PC-9 (cell line): ENCODE measurements around the gene SPATA16. TPM values are rescaled to one million over a fixed set of nuclear protein-coding genes. Genes with fewer than 3 reads are reported as not detected.
"Not testable (repeated sequence)": the region's sequence is repeated elsewhere in the genome, so short reads cannot be mapped to it uniquely, and the experiment has no call there.

ENCODE experiments used
- Bru-seq: library from RNA; stranded (reverse); fragments of 400-500 nt; gene quantifications from one replicate; lab custom pipeline; 2021; lab: Mats Ljungman, UMichigan
- BruChase-seq, 2 experiments: library from RNA; stranded (reverse); fragments of 400-500 nt; gene quantifications; one replicate each; lab custom pipeline; 2021; lab: Mats Ljungman, UMichigan
- BruUV-seq: library from RNA; stranded (reverse); fragments of 400-500 nt; replicated peaks from 2 replicates; lab custom pipeline; 2021; lab: Mats Ljungman, UMichigan
- CTCF ChIA-PET: fragments of 300-600 bp; sonication (Branson Sonifier 250); formaldehyde crosslinking; loops from one replicate; lab custom pipeline; 2022; ENCODE audit warnings: antibody characterized with exemption; lab: Charles Lee
- POLR2A ChIA-PET: fragments of 300-600 bp; sonication (Branson Sonifier 250); formaldehyde crosslinking; loops from one replicate; lab custom pipeline; 2022; ENCODE audit warnings: antibody characterized with exemption; ENCODE audit not compliant: unreplicated experiment; lab: Charles Lee
- DNase-seq, 2 experiments: peaks; one replicate each; pipeline versions ENCODE4 v3.0.0 to v3.0.0-alpha.2; 2015 to 2022; ENCODE audit warnings: mixed read lengths in 1 of 2
- H2AFZ ChIP-seq: fragments of 200-600 bp; sonication (generic); 2 replicates; pipeline ENCODE4 v1.8.1; 2017; ENCODE audit warnings: antibody characterized with exemption
- H3F3A ChIP-seq: fragments of 200-600 bp; sonication (generic); 2 replicates; pipeline ENCODE4 v1.8.1; 2017; ENCODE audit warnings: antibody characterized with exemption, mild to moderate bottlenecking, low read depth; ENCODE audit not compliant: insufficient read depth
- H3K27ac ChIP-seq: fragments of 200-600 bp; sonication (generic); 2 replicates; pipeline ENCODE4 v1.6.1; 2016; ENCODE audit warnings: mixed run types
- H3K27me3 ChIP-seq: fragments of 200-600 bp; sonication (generic); 2 replicates; pipeline ENCODE4 v1.6.1; 2016; ENCODE audit warnings: low read depth, mixed run types; ENCODE audit not compliant: insufficient read depth
- H3K36me3 ChIP-seq: fragments of 200-600 bp; sonication (generic); 2 replicates; pipeline ENCODE4 v1.6.1; 2016; ENCODE audit warnings: low read depth, mixed run types
- H3K4me1 ChIP-seq: fragments of 200-600 bp; sonication (generic); replicated peaks from 2 replicates; pipeline ENCODE4 v1.6.1; 2016; ENCODE audit warnings: mixed run types; ENCODE audit not compliant: insufficient read depth
- H3K4me2 ChIP-seq: fragments of 200-600 bp; sonication (generic); 2 replicates; pipeline ENCODE4 v1.6.1; 2017; ENCODE audit warnings: mixed run types
- H3K4me3 ChIP-seq: fragments of 200-600 bp; sonication (generic); 2 replicates; pipeline ENCODE4 v1.6.1; 2016; ENCODE audit warnings: mixed run types
- H3K79me2 ChIP-seq: fragments of 200-600 bp; sonication (generic); 2 replicates; pipeline ENCODE4 v1.6.1; 2017; ENCODE audit warnings: low read depth, mixed run types
- H3K9me2 ChIP-seq: fragments of 200-600 bp; sonication (generic); 2 replicates; pipeline ENCODE4 v1.8.1; 2017; ENCODE audit warnings: mild to moderate bottlenecking; ENCODE audit not compliant: insufficient read depth
- H3K9me3 ChIP-seq: fragments of 200-600 bp; sonication (generic); 2 replicates; pipeline ENCODE4 v1.8.1; 2016; ENCODE audit warnings: low read depth; ENCODE audit not compliant: insufficient read depth
- H4K20me1 ChIP-seq: fragments of 200-600 bp; sonication (generic); 2 replicates; pipeline ENCODE4 v1.8.1; 2017; ENCODE audit not compliant: insufficient read depth
- CTCF ChIP-seq: fragments of 200-600 bp; sonication (generic); conservative IDR thresholded peaks from 2 replicates; pipeline ENCODE4 v1.6.1; 2017; ENCODE audit warnings: mixed run types, antibody characterized with exemption, mild to moderate bottlenecking, moderate library complexity
- EZH2 ChIP-seq: fragments of 200-600 bp; sonication (generic); IDR thresholded peaks from 2 replicates; pipeline ENCODE4 v1.8.0; 2017; ENCODE audit warnings: antibody characterized with exemption, low read depth
- intact Hi-C: fragments of 100-400 bp; cut with micrococcal nuclease; formaldehyde crosslinking; loops from one replicate; pipeline ENCODE4 v1.10.0; 2022; ENCODE audit not compliant: unreplicated experiment
- long read RNA-seq: library from polyadenylated mRNA; stranded (forward); transcript quantifications from one replicate; pipeline ENCODE4 v2.0.0, GENCODE V29; 2022
- total RNA-seq: library from RNA; stranded (reverse); gene quantifications from 2 replicates; pipeline ENCODE4 v1.2.3, GENCODE V29; 2021

SPATA16 gene
- total RNA-seq (not detected in 2 replicates), Bru-seq, nascent RNA (not detected), BruChase-seq, experiment 1, labeled RNA remaining after a 2-hour chase (percentile 0 among the genes with signal in this experiment), BruChase-seq, experiment 2, labeled RNA remaining after a 6-hour chase (not detected)
- long read RNA-seq, result 0 reads

- Histone ChIP-seq H3K4me1 (no peaks in the 10 kb centered on the region), H3K79me2 (no peaks in the 10 kb centered on the region), H3K27ac (no peak within 1 kb of the TSS), H3K4me2 (no peak within 1 kb of the TSS), H3K9me2 (no peaks in the 10 kb centered on the region), H3K27me3 (no peaks in the 10 kb centered on the region), H3F3A (no peaks in the 10 kb centered on the region), H3K9me3 (no peaks in the 10 kb centered on the region), H3K4me3 (no peak within 1 kb of the TSS), H4K20me1 (no peaks in the 10 kb centered on the region), H2AFZ (no peak within 1 kb of the TSS), H3K36me3 (no peaks in the 10 kb centered on the region)
- intact Hi-C loops, result no loop called here
- DNase-seq, result no peak
- ChIA-PET POLR2A (no interaction called here), CTCF (no interaction called here)
- BruUV-seq, result no TSS peak
- TF ChIP-seq CTCF (no peak), EZH2 (no peak)
Measured at GRCh38 chr3:173140986-173141385, at the start of gene SPATA16. Gene SPATA16, minus strand, starts transcription at chr3:173141235. Its CDS starts 23,504 bp downstream, at chr3:173117731.

- H3K27me3 ChIP-seq, H4K20me1 ChIP-seq, H3K9me2 ChIP-seq, intact Hi-C loops, BruUV-seq, H3K4me1 ChIP-seq, H3K79me2 ChIP-seq, DNase-seq, H3K9me3 ChIP-seq, POLR2A ChIA-PET, H3K4me2 ChIP-seq, H3K4me3 ChIP-seq, H3K36me3 ChIP-seq, H2AFZ ChIP-seq, H3K27ac ChIP-seq, CTCF ChIA-PET, H3F3A ChIP-seq: not testable (repeated sequence)
Measured at GRCh38 chr3:173183022-173183421, 42.0 kb upstream of the SPATA16 start.

DNA sequence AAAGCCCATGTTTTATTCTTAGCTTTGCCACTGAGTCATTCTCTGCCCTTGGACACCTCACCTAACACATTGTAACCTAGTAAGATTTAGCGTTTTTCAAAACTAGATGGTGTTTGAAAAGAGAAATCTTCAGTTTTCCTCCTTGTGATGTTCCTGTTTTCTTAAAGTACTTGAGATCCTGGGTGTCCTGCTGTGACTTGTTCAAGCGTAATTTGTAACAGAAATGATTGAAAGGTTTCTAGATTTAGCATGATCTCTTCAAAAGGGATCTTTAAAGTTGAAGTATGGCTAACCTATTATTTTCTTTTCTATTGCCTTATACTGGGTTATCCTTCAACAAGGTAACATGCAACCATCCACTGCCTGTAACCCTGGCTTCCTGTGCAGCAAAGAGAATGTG lies 32.6 kb upstream of the SPATA16 start:
- BruUV-seq, result no TSS peak
- Histone ChIP-seq H3K4me1 (no peaks in the 10 kb centered on the region), H3K27ac (no peak overlapping the region), H3K27me3 (no peaks in the 10 kb centered on the region), H3K9me2 (no peaks in the 10 kb centered on the region), H2AFZ (no peak overlapping the region), H3F3A (no peaks in the 10 kb centered on the region), H4K20me1 (0 out of 2 replicates have a peak, but pooled peaks cover 3% of the 10 kb centered on the region), H3K9me3 (no peaks in the 10 kb centered on the region), H3K36me3 (no peaks in the 10 kb centered on the region), H3K4me3 (no peak overlapping the region), H3K4me2 (no peak overlapping the region), H3K79me2 (no peaks in the 10 kb centered on the region)
- no peak for TF ChIP-seq CTCF
- no peak for TF ChIP-seq EZH2
- ChIA-PET POLR2A (no interaction called here), CTCF (no interaction called here)
- no peak for DNase-seq
- intact Hi-C loops, result no loop called here

DNA sequence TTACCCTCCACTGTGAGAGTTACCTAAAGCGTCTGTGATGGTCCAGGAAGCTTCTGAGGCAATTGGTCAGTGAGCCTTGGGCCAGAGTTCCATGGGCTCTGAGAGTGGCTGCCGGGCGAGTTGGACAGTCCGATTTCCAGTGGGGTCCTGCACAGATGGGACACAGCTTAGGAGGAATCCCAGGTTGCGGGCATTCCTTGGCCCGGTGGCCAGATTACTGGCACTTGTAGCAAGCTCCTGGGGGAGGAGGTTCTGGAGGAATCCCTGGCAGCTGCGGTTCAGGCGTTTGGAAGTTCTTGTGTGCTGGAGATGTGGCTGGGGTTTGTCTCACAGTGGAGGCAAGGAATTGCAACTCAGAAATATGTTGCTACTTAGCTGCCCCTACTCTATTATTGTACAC lies 18.1 kb upstream of the SPATA16 start:
- H3K27me3 ChIP-seq, H3K27ac ChIP-seq, H3K9me2 ChIP-seq, BruUV-seq, H3K4me2 ChIP-seq, intact Hi-C loops, H2AFZ ChIP-seq, DNase-seq, H3K4me1 ChIP-seq, H3K9me3 ChIP-seq, H3K4me3 ChIP-seq, CTCF ChIA-PET, H4K20me1 ChIP-seq, H3F3A ChIP-seq, H3K79me2 ChIP-seq, H3K36me3 ChIP-seq, POLR2A ChIA-PET: not testable (repeated sequence)

DNA sequence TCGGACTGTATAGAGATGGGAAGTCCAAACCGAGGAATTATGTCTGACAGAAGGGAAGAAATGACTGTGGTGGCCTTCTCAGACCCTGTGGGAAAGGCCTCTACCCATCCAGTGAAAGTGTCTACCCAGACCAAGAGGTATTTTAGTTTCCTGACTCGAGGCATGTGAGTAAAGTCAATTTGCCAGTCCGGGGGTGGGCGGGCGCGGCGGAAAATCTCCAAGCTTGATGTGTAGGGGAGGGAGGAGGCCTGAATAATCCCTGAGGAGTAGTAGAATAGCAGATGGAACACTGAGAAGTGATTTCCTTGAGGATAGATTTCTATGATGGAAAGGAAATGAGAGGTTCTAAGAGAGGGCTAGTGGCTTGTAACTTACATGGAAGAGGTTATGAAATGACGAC lies 15.5 kb upstream of the SPATA16 start:
- DNase-seq, H3K9me2 ChIP-seq, H3K9me3 ChIP-seq, H3K4me1 ChIP-seq, CTCF ChIA-PET, H3K4me2 ChIP-seq, POLR2A ChIA-PET, H3K4me3 ChIP-seq, BruUV-seq, H3K27me3 ChIP-seq, H3F3A ChIP-seq, H2AFZ ChIP-seq, H3K79me2 ChIP-seq, H3K27ac ChIP-seq, intact Hi-C loops, H3K36me3 ChIP-seq, H4K20me1 ChIP-seq: not testable (repeated sequence)
